ENCODE measurements around the gene RAPGEF4.

RAPGEF4 gene

DNA sequence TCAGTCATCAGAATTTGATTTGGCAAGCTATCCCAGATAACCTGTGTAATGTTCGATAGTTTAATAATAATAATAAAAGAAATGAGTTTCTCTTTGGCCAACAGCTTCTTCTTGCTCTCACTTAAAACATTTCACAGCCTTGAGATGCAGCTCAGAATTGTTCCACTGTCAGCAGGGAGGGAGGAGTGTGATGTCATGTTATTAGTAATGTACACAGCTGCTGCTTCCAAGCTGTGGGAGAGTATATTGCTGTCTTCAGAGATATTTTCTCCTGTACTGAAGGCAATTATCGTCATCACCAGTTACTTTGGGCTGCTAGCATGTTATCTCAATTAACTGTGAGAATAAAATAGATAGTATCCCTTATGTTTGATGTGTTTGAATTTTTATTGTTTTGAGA lies 193.1 kb downstream of the RAPGEF4 start:
- DNase-seq = peak in 3 of 58 donors; percentile 6 to 36 (median 29)

DNA sequence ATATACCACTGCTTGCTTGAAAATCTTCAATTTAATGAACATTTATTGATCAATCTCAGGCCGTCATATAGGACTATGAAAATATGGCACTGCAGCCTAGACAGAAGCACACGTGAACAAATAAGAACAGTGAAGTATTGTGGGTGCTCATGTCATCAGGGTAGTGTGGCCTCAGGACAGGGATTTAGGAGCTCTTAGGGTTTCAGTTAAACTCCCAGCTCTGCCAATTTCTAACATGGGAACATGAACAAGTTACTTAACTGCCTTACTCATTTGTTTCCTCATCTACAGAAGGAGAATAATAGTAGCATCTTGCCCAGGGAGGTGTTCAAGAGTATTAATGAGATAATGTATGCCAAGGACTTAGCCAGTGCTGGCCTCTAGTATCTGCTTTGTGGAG lies 194.0 kb downstream of the RAPGEF4 start:
- DNase-seq = no peak

DNA sequence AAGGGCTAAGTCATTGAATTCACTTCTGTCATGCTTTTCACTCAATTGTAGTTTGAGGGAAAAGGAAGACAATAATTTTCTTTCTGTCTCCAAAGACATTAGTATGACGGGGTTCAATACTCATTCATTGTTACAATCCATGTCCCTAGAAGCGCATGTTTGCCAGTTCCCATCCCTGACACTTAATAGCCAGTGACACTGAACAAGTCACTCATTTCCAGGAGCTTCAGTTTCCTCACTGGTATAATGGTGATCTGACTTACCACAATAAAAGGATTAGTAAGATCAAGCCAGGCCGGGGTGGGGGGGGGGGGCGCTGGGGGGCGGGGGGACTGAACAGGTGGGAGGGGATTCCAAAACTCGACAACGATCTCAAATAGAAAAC lies 195.2 kb downstream of the RAPGEF4 start:
- no peak for DNase-seq

DNA sequence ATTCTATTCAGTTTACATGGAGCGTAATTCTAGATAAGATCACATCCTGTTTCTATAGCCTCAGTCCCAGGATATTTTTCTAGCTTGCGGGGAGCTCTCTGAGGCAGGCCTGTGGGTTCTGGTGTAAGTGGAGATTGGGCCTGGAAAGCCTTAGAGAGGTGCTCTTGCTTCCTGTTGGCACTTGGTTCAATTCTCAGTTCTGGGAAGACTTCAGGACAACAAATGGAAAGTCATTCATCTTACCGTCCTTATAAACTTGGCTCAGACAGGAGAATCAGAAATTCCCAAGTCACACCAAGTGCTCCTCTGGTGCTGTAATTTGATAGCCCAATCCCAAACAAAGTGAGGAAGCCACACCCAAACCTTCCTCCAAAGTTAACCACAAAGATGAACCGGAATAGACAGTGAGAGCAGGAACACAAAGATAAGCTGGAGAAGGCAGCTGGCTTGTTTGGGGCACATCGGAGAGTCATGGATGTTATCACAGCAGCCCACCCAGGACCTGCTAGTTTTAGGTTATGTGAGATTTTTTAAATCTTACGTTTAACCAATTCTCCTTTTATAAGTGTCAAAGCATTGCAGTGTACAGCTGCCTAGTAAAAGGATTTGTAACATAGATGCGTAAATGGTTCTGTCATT lies 195.7 kb downstream of the RAPGEF4 start:
- no peak for DNase-seq

DNA sequence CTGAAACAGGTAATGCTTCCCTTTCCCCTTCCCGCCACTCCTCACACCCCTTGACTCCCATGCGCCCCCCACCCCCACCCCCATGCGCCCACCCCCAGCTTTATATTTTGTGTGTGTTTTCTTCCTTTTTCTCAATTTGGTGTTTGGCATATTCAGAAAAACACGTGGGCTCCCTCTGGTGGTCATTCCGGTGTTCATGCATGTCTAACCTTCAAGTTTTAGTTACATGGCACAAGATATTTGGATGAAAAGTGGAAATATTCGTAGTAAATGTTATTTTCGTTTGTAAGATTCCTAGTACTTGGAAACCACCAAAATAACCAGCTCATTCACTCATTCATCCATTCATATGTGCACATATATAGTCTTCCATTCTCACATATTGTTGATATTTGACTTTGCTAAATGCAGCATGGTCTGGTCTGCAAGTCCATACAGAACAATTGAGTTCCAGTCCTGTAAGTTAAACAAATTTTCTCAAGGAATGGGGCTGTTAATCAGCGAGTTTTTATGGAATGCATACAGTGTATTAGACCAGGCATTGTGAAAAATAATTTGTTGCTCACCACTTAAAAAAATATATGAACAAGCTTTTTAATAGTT lies 196.4 kb downstream of the RAPGEF4 start:
- DNase-seq = peak in 41 of 58 donors; percentile 5 to 79 (median 39)

DNA sequence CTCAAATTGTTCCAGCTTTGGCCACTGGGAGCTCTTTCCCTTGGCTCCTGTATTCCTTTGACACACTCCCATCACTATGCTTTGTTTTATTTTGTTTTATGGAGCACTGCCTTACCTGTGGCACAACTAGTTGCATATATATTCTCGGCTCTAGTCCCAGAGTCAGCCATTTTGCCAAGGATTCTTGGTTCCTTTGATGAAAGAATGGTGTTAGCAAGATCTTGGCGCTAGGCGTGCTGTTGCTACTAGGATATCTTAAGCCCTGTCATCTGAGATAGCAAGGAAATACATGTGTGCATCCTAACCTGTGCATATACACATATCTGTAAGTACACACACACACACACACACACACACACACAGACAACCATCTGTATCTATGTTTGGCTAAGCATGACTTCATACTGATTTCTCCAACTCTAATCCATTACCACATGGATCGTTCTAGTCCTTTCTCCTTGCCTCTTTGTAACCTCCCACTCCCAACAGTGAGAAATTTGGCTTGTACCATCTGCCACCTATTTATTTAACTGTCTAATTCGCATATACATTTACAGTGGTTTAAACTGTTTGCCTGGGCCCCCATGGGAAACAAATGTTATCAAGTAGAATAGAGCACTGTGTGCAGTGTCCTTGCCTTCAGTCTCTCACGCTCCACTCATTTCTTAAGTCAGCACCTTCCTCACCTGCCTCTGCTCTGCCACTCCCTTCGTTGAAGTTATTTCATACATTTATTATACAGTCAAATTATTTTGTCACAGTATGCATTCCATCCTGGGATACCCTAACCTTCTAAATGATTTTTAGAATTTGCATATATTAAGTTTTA lies 202.5 kb downstream of the RAPGEF4 start:
- no peak for DNase-seq

DNA sequence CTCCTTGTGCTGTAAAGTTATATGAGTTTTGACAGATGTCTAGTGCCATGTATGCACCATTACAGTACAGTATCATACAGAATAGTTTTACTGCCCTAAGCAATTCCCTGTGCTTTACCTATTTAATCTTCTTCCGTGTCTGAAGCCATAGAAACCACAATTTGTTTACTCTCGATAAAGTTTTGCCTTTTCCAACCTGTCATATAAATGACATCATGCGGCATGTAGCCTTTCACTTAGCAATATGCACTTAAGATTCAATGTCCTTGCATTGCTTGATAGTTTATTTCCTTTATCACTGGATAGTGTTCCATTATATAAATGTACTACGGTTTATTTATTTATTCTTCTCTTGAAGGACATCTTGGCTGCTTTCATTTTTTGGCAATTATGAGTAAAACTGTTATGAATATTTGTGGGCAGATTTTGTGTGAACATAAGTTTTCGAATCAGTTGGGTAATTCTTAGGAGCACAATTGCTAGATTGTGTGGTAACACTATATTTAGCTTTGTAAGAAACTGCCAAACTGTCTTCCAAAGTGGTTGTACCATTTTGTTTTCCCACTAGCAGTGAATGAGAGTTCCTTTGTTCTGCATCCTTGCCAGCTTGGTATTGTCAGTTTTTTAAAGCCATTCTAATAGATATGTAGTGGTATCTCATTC lies 203.2 kb downstream of the RAPGEF4 start:
- no peak for DNase-seq

DNA sequence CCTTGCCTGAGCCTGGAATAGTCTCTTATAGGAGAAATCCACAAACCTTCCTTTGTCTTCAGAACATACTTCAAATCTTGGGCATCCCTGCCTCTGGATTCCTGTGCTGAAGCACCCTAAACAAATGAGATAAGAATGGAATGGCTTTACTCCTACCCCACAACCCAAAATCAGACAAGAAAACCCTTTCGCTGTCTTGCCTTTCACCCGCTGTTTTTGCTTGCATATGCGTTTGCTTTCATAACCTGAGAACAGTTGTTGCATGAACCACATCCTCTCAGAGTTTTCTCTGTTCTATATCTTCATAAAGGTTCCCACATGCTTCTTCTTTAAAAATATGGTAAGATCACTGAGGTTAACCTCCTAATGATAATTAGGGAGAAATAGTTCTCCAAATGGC lies 207.9 kb downstream of the RAPGEF4 start:
- no peak for DNase-seq

DNA sequence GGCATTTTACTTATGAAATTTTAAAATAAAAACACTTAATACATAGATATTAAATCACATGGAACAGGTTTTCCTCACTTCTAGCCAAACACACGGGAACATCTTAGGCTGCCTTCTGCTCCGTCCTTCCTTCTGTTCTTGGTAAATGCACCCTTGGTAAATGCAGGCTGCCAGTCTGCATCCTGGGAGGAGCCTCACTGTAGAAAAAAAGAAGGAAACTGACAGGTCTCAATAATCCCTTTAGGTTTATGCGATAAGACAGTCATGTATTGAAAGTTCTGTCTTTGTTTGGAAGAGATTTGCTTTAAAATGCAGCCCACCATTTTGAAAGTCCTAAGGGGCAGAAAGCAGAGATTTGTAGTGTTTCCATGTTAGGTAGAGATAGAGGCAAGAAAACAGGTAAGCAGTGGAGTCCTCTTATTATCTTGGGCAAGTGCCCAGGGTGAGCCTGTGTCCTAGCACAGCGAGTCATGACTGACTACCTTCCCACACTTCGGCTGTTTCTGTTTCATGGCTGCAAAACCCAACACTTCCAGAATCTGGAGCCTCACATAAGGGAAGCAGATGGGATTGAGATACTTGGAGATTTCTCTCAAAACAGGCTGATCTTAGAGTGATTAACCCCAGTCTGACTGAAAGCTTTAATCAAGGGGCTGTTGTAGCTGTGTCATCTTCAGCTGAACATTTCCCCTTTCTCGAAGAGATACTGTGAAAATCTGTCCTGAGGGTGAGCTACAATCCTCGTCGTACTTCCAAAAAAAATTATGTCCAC lies 208.6 kb downstream of the RAPGEF4 start:
- peak in 2 of 58 donors; percentile 36 to 58 for DNase-seq

DNA sequence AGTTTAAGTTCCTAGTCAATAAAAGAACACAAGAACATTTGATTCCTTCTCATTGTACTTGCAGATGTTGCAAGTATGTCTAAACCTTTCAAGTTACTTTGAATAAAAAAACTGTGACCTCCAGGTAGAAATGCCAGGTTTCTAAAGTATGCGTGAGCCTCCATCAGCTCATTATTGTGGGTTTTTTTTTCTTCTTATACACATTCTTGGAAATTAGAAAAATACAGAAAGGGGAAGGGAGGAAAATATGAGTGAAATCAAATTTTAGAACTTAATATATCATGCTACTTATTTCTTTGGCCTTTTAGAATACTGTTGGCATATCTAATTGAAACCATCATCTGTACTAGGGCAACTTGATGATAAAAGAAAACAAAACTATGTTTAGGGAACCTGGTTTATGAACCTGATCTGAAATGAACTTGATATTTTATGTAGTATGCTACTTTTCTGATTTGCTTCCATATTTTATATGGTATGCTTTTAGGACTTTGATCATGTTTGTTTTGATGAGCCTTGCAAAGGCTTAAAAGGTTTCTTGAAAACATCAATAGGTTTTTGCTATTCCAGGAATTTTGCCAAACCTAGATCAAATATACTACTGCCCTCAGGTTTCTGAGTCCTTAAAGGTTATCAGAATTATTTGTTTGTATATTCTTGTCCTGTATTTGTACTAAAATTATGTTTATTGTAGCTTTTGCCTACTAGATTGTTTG lies 209.3 kb downstream of the RAPGEF4 start:
- no peak for DNase-seq

DNA sequence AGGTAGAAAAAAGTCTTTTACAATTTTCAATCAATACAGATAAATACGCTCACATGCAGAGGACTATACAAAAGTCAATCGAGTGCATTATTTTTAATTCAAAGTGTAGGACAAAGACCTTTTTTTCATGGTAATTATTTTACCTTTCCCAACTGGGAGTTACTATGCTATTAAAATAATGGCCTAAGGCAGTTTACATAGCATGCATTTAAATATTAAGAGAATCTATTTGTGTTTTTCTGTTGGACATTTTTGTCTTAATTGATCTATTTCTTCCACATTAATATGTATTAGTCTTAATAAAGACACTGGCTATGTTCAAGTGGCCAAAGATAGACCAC lies 209.8 kb downstream of the RAPGEF4 start:
- no peak for DNase-seq

DNA sequence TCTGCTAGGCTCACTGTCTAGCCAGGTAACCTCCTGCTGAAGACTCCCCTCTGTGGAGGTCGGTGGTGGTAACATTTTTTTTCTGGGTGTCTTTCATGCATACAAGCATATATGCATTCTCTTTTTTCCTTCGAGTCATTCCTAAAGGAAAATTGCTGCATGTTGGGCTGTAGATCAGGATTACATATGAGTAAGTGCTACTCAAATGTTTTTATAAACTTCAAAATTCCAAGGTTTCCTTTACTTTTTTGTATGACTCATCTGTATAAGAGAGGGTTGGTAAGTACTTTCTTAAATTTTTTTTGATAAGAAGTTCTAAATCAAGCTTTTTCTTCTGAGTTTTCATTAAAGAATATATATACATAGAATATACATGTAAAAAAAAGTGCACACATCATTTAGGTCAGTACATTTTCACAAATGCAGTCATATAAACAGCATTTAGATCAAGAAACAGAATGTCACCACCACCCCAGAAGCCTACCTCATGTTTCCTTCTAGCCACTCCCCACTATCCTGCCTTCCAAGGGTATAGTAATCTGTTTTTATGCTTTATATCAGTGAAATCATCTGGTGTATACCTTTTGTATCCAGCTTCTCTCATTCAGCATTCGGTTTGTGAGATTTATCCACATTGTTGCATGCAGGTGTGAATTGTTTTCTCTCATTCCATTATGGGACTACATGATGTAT lies 212.0 kb downstream of the RAPGEF4 start:
- no peak for DNase-seq

DNA sequence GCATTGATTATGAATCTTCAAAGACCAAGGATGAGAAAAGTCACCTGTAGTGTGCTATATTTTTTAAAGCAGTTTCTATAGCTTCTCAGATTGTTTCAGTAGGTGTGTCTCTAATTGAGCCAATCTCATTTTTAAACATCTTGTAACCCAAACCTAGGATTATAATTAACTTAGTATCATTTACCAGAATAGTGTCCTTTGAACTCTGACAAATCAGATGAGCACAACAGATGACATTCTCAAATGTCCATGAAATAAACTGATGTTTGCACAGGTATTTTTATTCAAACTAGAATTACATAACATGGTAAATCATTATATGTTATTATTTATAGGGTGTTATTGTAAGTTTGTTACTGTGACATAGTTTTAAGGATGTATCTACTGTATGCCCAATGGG lies 213.9 kb downstream of the RAPGEF4 start:
- DNase-seq = no peak

DNA sequence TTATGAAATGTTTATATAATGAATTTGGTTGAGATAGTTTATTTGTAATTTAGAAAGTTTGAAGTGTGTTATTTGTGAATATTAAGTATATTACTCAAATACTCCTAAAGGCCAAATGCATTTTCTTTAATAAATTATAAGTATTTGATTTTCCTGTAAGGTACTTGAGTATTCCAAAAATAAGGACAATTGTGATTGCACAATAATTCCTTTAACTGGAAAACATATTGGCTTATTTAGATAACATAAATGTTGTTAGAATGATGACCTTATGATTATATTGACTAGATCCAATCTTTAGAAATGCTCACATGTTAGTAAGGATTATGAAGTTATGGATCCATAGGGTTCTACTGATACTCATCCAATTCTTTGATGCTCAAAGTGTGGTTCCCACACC lies 214.9 kb downstream of the RAPGEF4 start:
- DNase-seq = no peak

DNA sequence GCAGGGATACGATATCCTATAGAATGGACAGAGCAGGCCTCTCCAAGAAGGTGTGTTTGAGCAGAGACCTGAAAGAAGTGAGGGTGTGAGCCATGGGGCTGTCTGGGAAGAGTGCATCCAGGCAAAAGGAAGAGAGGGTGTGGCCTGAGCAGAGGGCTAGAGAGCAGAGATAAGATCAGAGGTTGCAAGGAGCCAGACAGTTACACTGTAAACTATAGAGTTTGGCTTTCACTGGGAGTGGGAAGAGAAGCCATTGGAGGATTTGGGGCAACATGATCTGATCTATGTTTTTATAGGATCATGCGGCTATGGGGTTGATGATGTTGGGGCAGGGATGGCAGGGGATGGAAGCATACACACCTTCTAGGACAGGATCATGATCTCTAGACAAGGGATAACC lies 215.9 kb downstream of the RAPGEF4 start:
- no peak for DNase-seq

DNA sequence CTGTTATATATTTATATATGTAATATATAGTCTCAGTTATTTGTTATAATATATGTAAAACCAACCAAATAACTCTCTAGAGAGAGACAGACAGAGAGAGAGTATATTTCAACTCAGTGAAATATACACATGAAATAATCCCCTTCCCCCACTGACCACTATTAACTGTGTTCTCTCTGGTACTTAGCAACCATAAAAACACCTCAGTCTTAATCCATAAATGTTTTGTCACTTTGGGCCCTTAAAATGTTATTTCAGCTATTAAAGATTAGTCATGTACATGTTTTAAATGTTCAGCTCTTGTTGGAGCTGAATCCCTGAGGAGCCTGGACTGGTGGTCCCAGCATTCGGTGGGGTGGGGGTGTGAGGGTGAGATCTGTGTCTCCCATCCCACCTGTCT lies 217.8 kb downstream of the RAPGEF4 start:
- no peak for DNase-seq

DNA sequence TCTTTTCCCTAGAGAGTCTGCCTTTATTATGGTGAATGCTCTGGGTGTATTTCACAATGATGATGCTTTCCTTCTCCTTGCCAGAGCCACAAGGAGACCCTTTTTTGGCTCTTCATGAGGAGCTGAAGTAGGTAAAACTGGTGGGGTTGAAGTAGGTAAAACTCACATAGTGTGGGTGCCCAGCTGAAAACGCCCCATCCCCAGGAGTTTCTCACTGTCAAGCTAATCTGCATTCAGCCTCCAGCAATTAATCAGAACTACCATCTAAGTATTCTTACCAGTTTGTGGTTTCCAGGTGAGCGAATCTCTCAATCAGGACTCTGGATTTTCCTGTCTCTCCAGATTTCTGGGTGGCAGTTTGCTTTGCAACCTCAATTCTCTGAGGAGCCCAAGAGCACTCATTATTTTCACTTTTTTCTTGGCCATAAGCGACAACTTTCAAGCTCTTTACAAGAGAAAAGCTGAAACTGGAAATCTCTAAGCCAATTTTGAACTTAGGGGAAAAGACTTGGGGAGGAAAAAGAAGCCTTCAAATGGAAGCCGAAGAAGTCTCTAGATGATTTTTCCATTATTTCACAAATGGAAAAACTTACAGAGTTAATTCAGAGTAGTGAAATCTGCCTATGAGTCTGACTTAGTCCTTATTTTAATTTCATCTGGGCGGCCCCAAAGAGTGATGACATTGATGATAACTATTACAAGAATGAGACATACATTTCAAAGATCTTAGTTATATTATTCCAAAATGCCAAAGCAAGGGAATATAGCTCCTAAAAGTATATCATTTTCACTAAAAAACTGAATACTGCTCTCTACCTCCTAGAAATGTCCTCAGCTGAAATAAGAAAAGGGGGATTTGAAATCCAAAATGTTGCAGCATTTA lies 218.6 kb downstream of the RAPGEF4 start:
- DNase-seq = no peak

DNA sequence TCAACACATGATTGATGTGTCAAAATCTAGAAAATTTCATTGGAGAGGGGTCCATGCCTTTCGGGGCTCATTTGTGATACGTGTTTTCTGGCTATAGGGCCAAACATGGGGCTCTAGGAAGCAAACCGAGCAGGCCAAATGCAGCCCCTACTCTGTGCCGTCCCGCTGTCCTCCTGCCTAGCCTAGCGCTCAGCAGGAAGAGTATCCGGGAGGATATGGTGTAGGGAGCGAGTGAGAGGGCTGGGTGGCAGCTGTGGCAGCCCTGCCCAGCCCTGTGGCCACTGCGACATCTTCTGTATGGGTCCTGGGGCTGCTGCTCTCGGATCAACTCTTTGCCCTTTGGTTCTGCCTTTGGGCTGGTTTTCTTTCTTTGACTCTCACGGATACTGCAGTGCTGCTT lies 219.9 kb downstream of the RAPGEF4 start:
- no peak for DNase-seq

DNA sequence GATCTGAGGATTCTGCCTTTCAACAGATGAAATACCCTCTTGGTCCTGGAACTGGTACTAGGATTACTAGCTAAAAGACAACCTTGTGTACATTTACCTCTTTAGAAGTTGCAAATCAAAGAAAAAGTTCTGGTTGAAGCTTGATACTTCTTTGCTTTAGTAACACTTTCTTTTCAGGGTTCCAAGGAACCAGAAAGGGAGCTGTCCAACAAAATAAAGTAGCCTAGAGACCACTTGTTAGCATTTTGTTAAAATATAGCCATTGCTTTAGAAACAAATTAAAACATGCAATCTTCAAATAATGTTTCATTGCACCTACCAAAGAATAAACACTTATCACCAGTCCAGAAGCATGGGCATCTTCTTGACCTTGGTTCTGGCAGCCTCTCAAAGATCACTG lies 222.1 kb downstream of the RAPGEF4 start:
- no peak for DNase-seq

Measured in anterior cingulate cortex (tissue), 58 donors.